A549 (cell line): ENCODE measurements around the gene RPS4Y2.

Source experiments
- CEBPB ChIP-seq, 2 experiments: fragments of >200 bp in 1 of 2; sonication (Bioruptor Twin) in 1 of 2; formaldehyde crosslinking in 1 of 2; IDR thresholded peaks; 2 replicates each; pipeline ENCODE4 v1.6.1; 2012 to 2016
- ESRRA ChIP-seq: fragments of 150-350 bp; IDR thresholded peaks from 2 replicates; pipeline ENCODE4 v1.6.1; 2014; ENCODE audit warnings: mild to moderate bottlenecking, low read length, borderline replicate concordance
- HMGXB4 ChIP-seq: fragments of 250-450 bp; sonication (Bioruptor Pico); IDR thresholded peaks from 2 replicates; pipeline ENCODE4 v1.5.0; 2021; ENCODE audit warnings: mild to moderate bottlenecking, moderate library complexity, borderline replicate concordance
- KDM5A ChIP-seq: fragments of 200-600 bp; sonication (generic); IDR thresholded peaks from 2 replicates; pipeline ENCODE4 v1.6.1; 2016; ENCODE audit warnings: antibody characterized with exemption, mild to moderate bottlenecking
- POLR2A ChIP-seq: IDR thresholded peaks from 2 replicates; pipeline ENCODE4 v1.6.1; 2012; ENCODE audit warnings: mild to moderate bottlenecking, low read length
- RNF2 ChIP-seq: fragments of 200-600 bp; sonication (generic); IDR thresholded peaks from 2 replicates; pipeline ENCODE4 v1.6.1; 2016; ENCODE audit warnings: low read depth, mild to moderate bottlenecking, antibody characterized with exemption, moderate library complexity, borderline replicate concordance
- SMC3 ChIP-seq: fragments of >200 bp; sonication (Bioruptor Twin); formaldehyde crosslinking; IDR thresholded peaks from 3 replicates; pipeline ENCODE4 v1.6.1; 2018; ENCODE audit warnings: inconsistent platforms
- TP53 ChIP-seq: fragments of 250-450 bp; sonication (Bioruptor Pico); IDR thresholded peaks from 2 replicates; pipeline ENCODE4 v1.5.0; 2021; ENCODE audit warnings: mild to moderate bottlenecking, moderate library complexity
- TF ChIP-seq, protein P1 (sequence below): fragments of >200 bp; sonication (Bioruptor Twin); formaldehyde crosslinking; IDR thresholded peaks from 3 replicates; pipeline ENCODE4 v1.5.1; 2016

GRCh38 chrY:20739806-20740205 is 16.1 kb upstream of the RPS4Y2 start:
- no peak for TF ChIP-seq KDM5A
- TF ChIP-seq TP53 (CRISPR knock-in tag) = no peak
- TF ChIP-seq, protein P1, sequence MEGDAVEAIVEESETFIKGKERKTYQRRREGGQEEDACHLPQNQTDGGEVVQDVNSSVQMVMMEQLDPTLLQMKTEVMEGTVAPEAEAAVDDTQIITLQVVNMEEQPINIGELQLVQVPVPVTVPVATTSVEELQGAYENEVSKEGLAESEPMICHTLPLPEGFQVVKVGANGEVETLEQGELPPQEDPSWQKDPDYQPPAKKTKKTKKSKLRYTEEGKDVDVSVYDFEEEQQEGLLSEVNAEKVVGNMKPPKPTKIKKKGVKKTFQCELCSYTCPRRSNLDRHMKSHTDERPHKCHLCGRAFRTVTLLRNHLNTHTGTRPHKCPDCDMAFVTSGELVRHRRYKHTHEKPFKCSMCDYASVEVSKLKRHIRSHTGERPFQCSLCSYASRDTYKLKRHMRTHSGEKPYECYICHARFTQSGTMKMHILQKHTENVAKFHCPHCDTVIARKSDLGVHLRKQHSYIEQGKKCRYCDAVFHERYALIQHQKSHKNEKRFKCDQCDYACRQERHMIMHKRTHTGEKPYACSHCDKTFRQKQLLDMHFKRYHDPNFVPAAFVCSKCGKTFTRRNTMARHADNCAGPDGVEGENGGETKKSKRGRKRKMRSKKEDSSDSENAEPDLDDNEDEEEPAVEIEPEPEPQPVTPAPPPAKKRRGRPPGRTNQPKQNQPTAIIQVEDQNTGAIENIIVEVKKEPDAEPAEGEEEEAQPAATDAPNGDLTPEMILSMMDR = no peak
- no peak for TF ChIP-seq POLR2A
- no peak for TF ChIP-seq RNF2
- TF ChIP-seq SMC3 = no peak
- no peak for TF ChIP-seq HMGXB4 (CRISPR knock-in tag)
- no peak for TF ChIP-seq CEBPB (IDR thresholded peaks at IDR 0.05)
- TF ChIP-seq ESRRA = no peak
